ENCODE results near the gene SAMD13. TPM values are rescaled to one million over a fixed set of nuclear protein-coding genes. Genes with fewer than 3 reads are reported as not detected.

The SAMD13 gene
- total RNA-seq, 2 experiments from 2014 or later: not detected

DNA sequence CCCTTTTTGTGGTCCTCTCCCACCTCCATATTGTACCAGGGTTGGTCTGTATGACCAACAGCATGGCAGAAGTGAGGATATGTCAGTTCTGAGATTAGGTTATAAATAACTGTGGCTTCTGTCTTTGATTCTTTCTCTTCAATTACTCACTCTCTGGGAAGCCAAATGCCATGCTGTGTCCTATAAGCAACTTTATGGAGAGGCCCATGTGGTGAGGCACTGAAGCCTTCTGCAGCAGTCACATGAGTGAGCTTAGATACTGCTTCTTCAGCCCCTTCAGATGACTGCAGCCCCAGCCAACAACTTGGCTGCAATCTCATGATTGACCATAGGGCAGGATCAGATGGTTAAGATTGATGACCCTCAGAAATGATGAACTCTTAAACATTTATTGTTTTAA lies 34.0 kb upstream of the SAMD13 start:
- Mint-ChIP-seq H3K4me3 (no peak overlapping the region), H3K4me1 (ENCODE audit: low read depth) (peaks cover 16% of the 10 kb centered on the region), H3K27ac (no peak overlapping the region), H3K27me3 (no peaks in the 10 kb centered on the region), H3K9me3 (no peaks in the 10 kb centered on the region), H3K36me3 (ENCODE audit: low read depth) (no peaks in the 10 kb centered on the region)
- POLR2A ChIA-PET: no interaction called here
- DNase-seq (no peak), ATAC-seq (ENCODE audit: poor library complexity) (no peak)
- no peak overlapping the region for H3K4me3 ChIP-seq (ENCODE audit: low read length)
- no peaks in the 10 kb centered on the region for H3K36me3 ChIP-seq (ENCODE audit: insufficient read depth, low read length)
- no peak overlapping the region for H3K27ac ChIP-seq (ENCODE audit: low read depth in 1 of 2, low read length in 2 of 2)
- no peaks in the 10 kb centered on the region for H3K9me3 ChIP-seq (ENCODE audit: control insufficient read depth in 1 of 2, insufficient read depth in 1 of 2, low read length in 2 of 2)
- no peaks in the 10 kb centered on the region for H3K27me3 ChIP-seq (ENCODE audit: control insufficient read depth in 1 of 2, insufficient read depth in 2 of 2, low read length in 2 of 2)
- CTCF ChIA-PET: no interaction called here
- TF ChIP-seq, protein P1, sequence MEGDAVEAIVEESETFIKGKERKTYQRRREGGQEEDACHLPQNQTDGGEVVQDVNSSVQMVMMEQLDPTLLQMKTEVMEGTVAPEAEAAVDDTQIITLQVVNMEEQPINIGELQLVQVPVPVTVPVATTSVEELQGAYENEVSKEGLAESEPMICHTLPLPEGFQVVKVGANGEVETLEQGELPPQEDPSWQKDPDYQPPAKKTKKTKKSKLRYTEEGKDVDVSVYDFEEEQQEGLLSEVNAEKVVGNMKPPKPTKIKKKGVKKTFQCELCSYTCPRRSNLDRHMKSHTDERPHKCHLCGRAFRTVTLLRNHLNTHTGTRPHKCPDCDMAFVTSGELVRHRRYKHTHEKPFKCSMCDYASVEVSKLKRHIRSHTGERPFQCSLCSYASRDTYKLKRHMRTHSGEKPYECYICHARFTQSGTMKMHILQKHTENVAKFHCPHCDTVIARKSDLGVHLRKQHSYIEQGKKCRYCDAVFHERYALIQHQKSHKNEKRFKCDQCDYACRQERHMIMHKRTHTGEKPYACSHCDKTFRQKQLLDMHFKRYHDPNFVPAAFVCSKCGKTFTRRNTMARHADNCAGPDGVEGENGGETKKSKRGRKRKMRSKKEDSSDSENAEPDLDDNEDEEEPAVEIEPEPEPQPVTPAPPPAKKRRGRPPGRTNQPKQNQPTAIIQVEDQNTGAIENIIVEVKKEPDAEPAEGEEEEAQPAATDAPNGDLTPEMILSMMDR (IDR thresholded peaks at IDR 0.05): no peak
- peaks cover 12% of the 10 kb centered on the region for H3K4me1 ChIP-seq (ENCODE audit: insufficient read depth, low read length)
- intact Hi-C loops (cut with DNase I, micrococcal nuclease): no loop called here

DNA sequence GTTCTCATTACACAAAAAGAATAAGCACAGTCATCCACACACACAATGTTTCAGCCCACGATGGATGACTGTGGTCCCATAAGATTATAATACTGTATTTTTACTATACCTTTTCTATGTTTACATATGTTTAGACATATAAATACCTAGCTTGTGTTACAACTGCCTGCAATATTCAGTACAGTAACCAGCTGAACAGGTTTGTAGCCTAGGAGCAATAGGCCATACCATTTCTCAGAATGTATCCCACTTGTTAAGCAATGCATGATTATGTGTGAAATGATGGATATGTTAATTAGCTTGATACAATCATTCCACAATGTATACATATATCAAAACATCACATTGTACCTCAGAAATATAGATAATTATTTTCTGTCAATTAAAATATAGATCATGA lies 33.2 kb upstream of the SAMD13 start:
- no peak overlapping the region for H3K4me3 Mint-ChIP-seq
- no peaks in the 10 kb centered on the region for H3K9me3 Mint-ChIP-seq
- no peak overlapping the region for H3K27ac Mint-ChIP-seq
- H3K4me3 ChIP-seq (ENCODE audit: low read length): no peak overlapping the region
- H3K9me3 ChIP-seq (ENCODE audit: control insufficient read depth in 1 of 2, insufficient read depth in 1 of 2, low read length in 2 of 2): no peaks in the 10 kb centered on the region
- DNase-seq (no peak), ATAC-seq (ENCODE audit: poor library complexity) (no peak)
- intact Hi-C loops (cut with DNase I, micrococcal nuclease): no loop called here
- no peaks in the 10 kb centered on the region for H3K27me3 Mint-ChIP-seq
- peaks cover 16% of the 10 kb centered on the region for H3K4me1 Mint-ChIP-seq (ENCODE audit: low read depth)
- H3K4me1 ChIP-seq (ENCODE audit: insufficient read depth, low read length): peaks cover 12% of the 10 kb centered on the region
- TF ChIP-seq, protein P1 (IDR thresholded peaks at IDR 0.05): no peak
- H3K36me3 ChIP-seq (ENCODE audit: insufficient read depth, low read length): no peaks in the 10 kb centered on the region
- H3K27me3 ChIP-seq (ENCODE audit: control insufficient read depth in 1 of 2, insufficient read depth in 2 of 2, low read length in 2 of 2): no peaks in the 10 kb centered on the region
- H3K27ac ChIP-seq (ENCODE audit: low read depth in 1 of 2, low read length in 2 of 2): no peak overlapping the region
- ChIA-PET POLR2A (no interaction called here), CTCF (no interaction called here)
- no peaks in the 10 kb centered on the region for H3K36me3 Mint-ChIP-seq (ENCODE audit: low read depth)

DNA sequence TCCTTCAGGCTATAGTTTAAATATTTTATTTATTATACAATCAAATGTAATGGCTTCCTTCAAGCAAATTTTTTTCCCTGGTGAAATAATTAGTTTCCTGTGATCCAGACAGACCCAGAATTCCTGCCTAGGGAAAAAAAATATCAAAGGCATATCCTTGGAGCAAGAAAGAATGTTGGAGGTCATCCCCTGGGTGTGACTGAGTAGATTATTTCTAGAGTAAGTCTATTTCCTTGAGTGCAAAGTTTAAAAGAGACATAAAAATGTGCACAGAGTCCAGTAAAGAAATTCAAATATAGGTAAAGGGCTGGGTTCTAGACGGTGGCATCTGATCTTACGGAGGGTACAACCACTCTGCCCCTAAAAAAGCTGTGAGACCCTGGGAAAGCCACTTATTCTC lies 32.2 kb upstream of the SAMD13 start:
- CTCF ChIA-PET: no interaction called here
- no peaks in the 10 kb centered on the region for H3K9me3 Mint-ChIP-seq

More for the DNA sequence above, 32.2 kb upstream of the SAMD13 start:
- Histone ChIP-seq H3K4me1 (ENCODE audit: insufficient read depth, low read length) (peaks cover 12% of the 10 kb centered on the region), H3K4me3 (ENCODE audit: low read length) (no peak overlapping the region), H3K27ac (ENCODE audit: low read depth in 1 of 2, low read length in 2 of 2) (no peak overlapping the region), H3K9me3 (ENCODE audit: control insufficient read depth in 1 of 2, insufficient read depth in 1 of 2, low read length in 2 of 2) (no peaks in the 10 kb centered on the region), H3K36me3 (ENCODE audit: insufficient read depth, low read length) (no peaks in the 10 kb centered on the region), H3K27me3 (ENCODE audit: control insufficient read depth in 1 of 2, insufficient read depth in 2 of 2, low read length in 2 of 2) (no peaks in the 10 kb centered on the region)
- Mint-ChIP-seq H3K4me1 (ENCODE audit: low read depth) (peaks cover 16% of the 10 kb centered on the region), H3K27me3 (no peaks in the 10 kb centered on the region), H3K27ac (no peak overlapping the region), H3K4me3 (no peak overlapping the region), H3K36me3 (ENCODE audit: low read depth) (no peaks in the 10 kb centered on the region)
- no peak for DNase-seq
- TF ChIP-seq, protein P1 (IDR thresholded peaks at IDR 0.05): no peak
- ATAC-seq (ENCODE audit: poor library complexity): no peak
- POLR2A ChIA-PET: no interaction called here
- intact Hi-C loops (cut with DNase I, micrococcal nuclease): no loop called here
